Panc1 (cell line): ENCODE data around the gene NCK2.

Experiments
- CTCF ChIP-seq: fragments of 450-650 bp; IDR thresholded peaks from 2 replicates; pipeline ENCODE4 v1.5.1; 2017; ENCODE audit warnings: mild to moderate bottlenecking
- POLR2AphosphoS5 ChIP-seq: IDR thresholded peaks from 2 replicates; pipeline ENCODE4 v1.6.1; 2012; ENCODE audit warnings: mild to moderate bottlenecking, low read depth, low read length, moderate library complexity

GRCh38 chr2:105856581-105856980 is 111.9 kb downstream of the NCK2 start:
- TF ChIP-seq CTCF (no peak), POLR2AphosphoS5 (no peak)
